AG10803 (cell line): ENCODE results near the gene PRKAB1.
A peak's percentile ranks its signal among the peaks of the same experiment; 100 is the strongest.

ENCODE experiments used
- DNase-seq: peaks from one replicate; pipeline ENCODE4 v3.0.0; 2010; ENCODE audit warnings: low read depth
- H3K4me3 ChIP-seq: 2 replicates; pipeline ENCODE4 v1.5.1; 2011; ENCODE audit warnings: mild to moderate bottlenecking, low read length, control low read depth
- CTCF ChIP-seq: conservative IDR thresholded peaks from 2 replicates; pipeline ENCODE4 v1.5.1; 2011; ENCODE audit warnings: mild to moderate bottlenecking, low read length, control low read depth, inconsistent platforms

Gene PRKAB1

GRCh38 chr12:119691202-119691810, 23.4 kb downstream of the PRKAB1 start:
- DNase-seq = no peak
- no peak for TF ChIP-seq CTCF
- no peak overlapping the region for H3K4me3 ChIP-seq

- no peak overlapping the region for H3K4me3 ChIP-seq
- TF ChIP-seq CTCF = no peak
- peak; percentile 43 for DNase-seq
These were observed 24.5 kb downstream of the PRKAB1 start for GRCh38 chr12:119692410-119692809.

- H3K4me3 ChIP-seq = no peak overlapping the region
- no peak for TF ChIP-seq CTCF
- peak; percentile 97 for DNase-seq
These were observed 25.1 kb downstream of the PRKAB1 start for GRCh38 chr12:119692997-119693396.

GRCh38 chr12:119693511-119693910, 25.6 kb downstream of the PRKAB1 start:
- DNase-seq = peak; percentile 41
- H3K4me3 ChIP-seq = no peak overlapping the region
- no peak for TF ChIP-seq CTCF

GRCh38 chr12:119694111-119694510, 26.2 kb downstream of the PRKAB1 start:
- DNase-seq = no peak
- no peak for TF ChIP-seq CTCF

GRCh38 chr12:119695034-119695433, 27.1 kb downstream of the PRKAB1 start:
- no peak overlapping the region for H3K4me3 ChIP-seq
- no peak for DNase-seq
- TF ChIP-seq CTCF = peak; percentile 66

More at GRCh38 chr12:119694111-119694510, 26.2 kb downstream of the PRKAB1 start:
- no peak overlapping the region for H3K4me3 ChIP-seq

GRCh38 chr12:119696943-119697342, 29.0 kb downstream of the PRKAB1 start:
- TF ChIP-seq CTCF = no peak
- H3K4me3 ChIP-seq = no peak overlapping the region
- no peak for DNase-seq
